Smooth muscle cell (in vitro differentiated cells): ENCODE data around the gene PELI3. TPM values are rescaled to one million over a fixed set of nuclear protein-coding genes. Genes with fewer than 3 reads are reported as not detected.
"Not testable (repeated sequence)": the region's sequence is repeated elsewhere in the genome, so short reads cannot be mapped to it uniquely, and the experiment has no call there.

Source experiments
- DNase-seq: peaks from one replicate; lab custom pipeline; 2025; ENCODE audit not compliant: unreplicated experiment; lab: John Stamatoyannopoulos, UW
- H2AFZ ChIP-seq: fragments of 200-600 bp; sonication (generic); 2 replicates; pipeline ENCODE4 v1.6.0; 2016; ENCODE audit warnings: antibody characterized with exemption, low read depth, mild to moderate bottlenecking
- H3F3A ChIP-seq: fragments of 200-600 bp; sonication (generic); 2 replicates; pipeline ENCODE4 v1.6.0; 2017; ENCODE audit warnings: antibody characterized with exemption, low read depth
- H3K27ac ChIP-seq: fragments of 200-600 bp; sonication (generic); 2 replicates; pipeline ENCODE4 v1.5.1; 2016; ENCODE audit warnings: low read depth, mild to moderate bottlenecking
- H3K27me3 ChIP-seq: fragments of 200-600 bp; sonication (generic); 2 replicates; pipeline ENCODE4 v1.6.1; 2016; ENCODE audit warnings: low read depth, mild to moderate bottlenecking
- H3K36me3 ChIP-seq: fragments of 200-600 bp; sonication (generic); 2 replicates; pipeline ENCODE4 v1.5.1; 2016; ENCODE audit warnings: low read depth
- H3K4me1 ChIP-seq: fragments of 200-600 bp; sonication (generic); 2 replicates; pipeline ENCODE4 v1.5.1; 2016; ENCODE audit warnings: low read depth
- H3K4me2 ChIP-seq: fragments of 200-600 bp; sonication (generic); 2 replicates; pipeline ENCODE4 v1.6.0; 2016; ENCODE audit warnings: mild to moderate bottlenecking
- H3K4me3 ChIP-seq: fragments of 200-600 bp; sonication (generic); 2 replicates; pipeline ENCODE4 v1.5.1; 2016; ENCODE audit warnings: mild to moderate bottlenecking
- H3K79me2 ChIP-seq: fragments of 200-600 bp; sonication (generic); 2 replicates; pipeline ENCODE4 v1.6.0; 2016; ENCODE audit warnings: low read depth, mild to moderate bottlenecking
- H3K9ac ChIP-seq: fragments of 200-600 bp; sonication (generic); 2 replicates; pipeline ENCODE4 v1.6.0; 2016; ENCODE audit warnings: low read depth
- H3K9me3 ChIP-seq: fragments of 200-600 bp; sonication (generic); replicated peaks from 2 replicates; pipeline ENCODE4 v1.5.1; 2016; ENCODE audit warnings: low read depth
- H4K20me1 ChIP-seq: fragments of 200-600 bp; sonication (generic); 2 replicates; pipeline ENCODE4 v1.6.0; 2016; ENCODE audit warnings: low read depth
- WGBS: methylation state at CpG from one replicate; pipeline ENCODE4 v1.1.7; 2016; ENCODE audit warnings: low lambda C conversion rate; 5-methylcytosine and 5-hydroxymethylcytosine counted together
- polyA plus RNA-seq: library from polyadenylated mRNA; unstranded; fragments of >200 nt; fragmentation: Nextera tagmentation; extraction: Ambion mirVana; gene quantifications from 2 replicates; pipeline ENCODE4 v1.2.1, GENCODE V29; 2016
- total RNA-seq: library from RNA; depleted of rRNA; stranded (reverse); fragments of >200 nt; gene quantifications from 2 replicates; pipeline ENCODE4 v1.2.3, GENCODE V29; 2014
- TF ChIP-seq, protein P1 (sequence below): fragments of 200-600 bp; sonication (generic); IDR thresholded peaks from 2 replicates; pipeline ENCODE4 v1.5.1; 2017; ENCODE audit warnings: borderline replicate concordance, mild to moderate bottlenecking, antibody characterized with exemption; ENCODE audit not compliant: insufficient read depth, poor library complexity, severe bottlenecking

The PELI3 gene
- total and polyA plus RNA-seq, 2 experiments from 2014 or later = 2.1 to 9.4 TPM

DNA sequence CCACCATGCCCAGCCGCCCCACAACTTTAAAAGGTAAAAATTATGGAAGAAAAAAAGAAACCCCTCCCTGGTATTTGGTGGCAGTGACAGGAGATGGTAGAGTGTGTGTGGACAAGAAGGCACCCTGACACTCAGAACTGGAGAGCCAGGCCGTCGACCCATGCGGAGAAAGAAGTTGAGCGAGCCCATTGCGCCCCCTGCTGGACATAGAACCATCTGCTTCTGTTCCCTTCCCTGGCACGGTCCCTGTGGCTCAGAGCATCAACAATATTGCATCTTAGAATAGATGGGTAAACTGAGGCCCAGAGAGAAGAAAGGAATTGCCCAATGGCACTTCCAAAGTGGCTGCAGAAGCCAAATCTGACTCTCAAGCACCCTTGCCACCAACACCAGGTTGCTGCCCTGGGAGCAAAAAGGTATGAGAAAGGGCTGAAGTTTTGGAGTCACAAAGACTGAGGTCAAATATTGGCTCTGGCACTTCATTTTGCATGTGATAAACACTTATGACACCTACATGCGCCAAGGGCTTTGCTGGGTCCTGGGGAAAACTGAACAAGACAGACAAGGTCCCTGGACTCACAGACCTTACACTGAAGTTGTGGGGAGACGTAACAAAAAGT is 36.6 kb upstream of the PELI3 start:
- Histone ChIP-seq H3K79me2 (no peaks in the 10 kb centered on the region), H3K4me3 (no peak overlapping the region), H3K4me2 (no peak overlapping the region), H3K4me1 (no peaks in the 10 kb centered on the region), H4K20me1 (no peaks in the 10 kb centered on the region), H3K36me3 (no peaks in the 10 kb centered on the region), H3K9me3 (no peaks in the 10 kb centered on the region), H3K9ac (no peak overlapping the region), H2AFZ (no peak overlapping the region), H3K27ac (no peak overlapping the region), H3K27me3 (no peaks in the 10 kb centered on the region), H3F3A (no peaks in the 10 kb centered on the region)
- WGBS = 21% methylated on average over 9 of the region's 9 CpGs
- DNase-seq = peak; percentile 30
- TF ChIP-seq, protein P1, sequence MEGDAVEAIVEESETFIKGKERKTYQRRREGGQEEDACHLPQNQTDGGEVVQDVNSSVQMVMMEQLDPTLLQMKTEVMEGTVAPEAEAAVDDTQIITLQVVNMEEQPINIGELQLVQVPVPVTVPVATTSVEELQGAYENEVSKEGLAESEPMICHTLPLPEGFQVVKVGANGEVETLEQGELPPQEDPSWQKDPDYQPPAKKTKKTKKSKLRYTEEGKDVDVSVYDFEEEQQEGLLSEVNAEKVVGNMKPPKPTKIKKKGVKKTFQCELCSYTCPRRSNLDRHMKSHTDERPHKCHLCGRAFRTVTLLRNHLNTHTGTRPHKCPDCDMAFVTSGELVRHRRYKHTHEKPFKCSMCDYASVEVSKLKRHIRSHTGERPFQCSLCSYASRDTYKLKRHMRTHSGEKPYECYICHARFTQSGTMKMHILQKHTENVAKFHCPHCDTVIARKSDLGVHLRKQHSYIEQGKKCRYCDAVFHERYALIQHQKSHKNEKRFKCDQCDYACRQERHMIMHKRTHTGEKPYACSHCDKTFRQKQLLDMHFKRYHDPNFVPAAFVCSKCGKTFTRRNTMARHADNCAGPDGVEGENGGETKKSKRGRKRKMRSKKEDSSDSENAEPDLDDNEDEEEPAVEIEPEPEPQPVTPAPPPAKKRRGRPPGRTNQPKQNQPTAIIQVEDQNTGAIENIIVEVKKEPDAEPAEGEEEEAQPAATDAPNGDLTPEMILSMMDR = peak; percentile 86

DNA sequence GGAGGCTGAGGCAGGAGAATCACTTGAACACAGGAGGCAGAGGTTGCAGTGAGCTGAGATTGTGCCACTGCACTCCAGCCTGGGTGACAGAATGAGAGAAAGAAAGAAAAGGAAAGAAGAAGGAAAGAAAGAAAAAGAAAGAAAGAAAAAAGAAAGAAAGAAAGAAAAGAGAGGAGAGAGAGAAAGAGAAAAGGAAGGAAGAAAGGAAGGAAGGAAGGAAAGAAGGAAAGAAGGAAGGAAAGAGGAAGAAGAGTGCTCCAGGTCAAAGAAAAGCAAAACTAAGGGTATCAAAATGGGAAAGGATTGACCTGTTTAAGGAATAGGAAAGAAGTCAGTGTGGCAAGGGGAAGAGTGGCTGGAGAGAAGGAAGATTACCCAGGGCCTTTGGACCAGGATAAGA is 35.4 kb upstream of the PELI3 start:
- H3K4me2 ChIP-seq, H2AFZ ChIP-seq, H3K79me2 ChIP-seq, H3K4me3 ChIP-seq, H3F3A ChIP-seq, DNase-seq, H3K27ac ChIP-seq, H3K4me1 ChIP-seq, H3K9me3 ChIP-seq, H3K36me3 ChIP-seq, H3K27me3 ChIP-seq, H4K20me1 ChIP-seq, H3K9ac ChIP-seq: not testable (repeated sequence)

DNA sequence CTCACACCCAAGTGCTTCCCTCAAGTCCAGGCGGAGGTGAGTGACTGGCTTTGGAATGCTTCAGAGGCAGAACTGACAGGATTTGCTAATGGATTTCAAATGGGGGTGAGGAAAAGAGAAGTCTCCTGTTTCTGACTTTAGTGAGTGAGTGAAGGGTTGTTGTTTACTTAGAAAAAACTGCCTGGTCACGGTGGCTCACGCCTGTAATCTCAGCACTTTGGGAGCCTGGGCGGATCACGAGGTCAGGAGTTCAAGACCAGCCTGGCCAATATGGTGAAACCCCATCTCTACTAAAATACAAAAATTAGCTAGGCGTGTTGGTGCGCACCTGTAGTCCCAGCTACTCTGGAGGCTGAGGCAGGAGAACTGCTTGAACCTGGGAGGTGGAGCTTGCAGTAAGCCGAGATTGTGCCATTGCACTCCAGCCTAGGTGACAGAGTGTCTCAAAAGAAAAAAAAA is 34.8 kb upstream of the PELI3 start:
- H3K9ac ChIP-seq, H3K4me2 ChIP-seq, H3K27ac ChIP-seq, H3K79me2 ChIP-seq, H3K36me3 ChIP-seq, H3K27me3 ChIP-seq, DNase-seq, H3F3A ChIP-seq, H2AFZ ChIP-seq, H3K4me1 ChIP-seq, H3K9me3 ChIP-seq, H3K4me3 ChIP-seq, H4K20me1 ChIP-seq: not testable (repeated sequence)
- 73% methylated on average over 8 of the region's 8 CpGs for WGBS

DNA sequence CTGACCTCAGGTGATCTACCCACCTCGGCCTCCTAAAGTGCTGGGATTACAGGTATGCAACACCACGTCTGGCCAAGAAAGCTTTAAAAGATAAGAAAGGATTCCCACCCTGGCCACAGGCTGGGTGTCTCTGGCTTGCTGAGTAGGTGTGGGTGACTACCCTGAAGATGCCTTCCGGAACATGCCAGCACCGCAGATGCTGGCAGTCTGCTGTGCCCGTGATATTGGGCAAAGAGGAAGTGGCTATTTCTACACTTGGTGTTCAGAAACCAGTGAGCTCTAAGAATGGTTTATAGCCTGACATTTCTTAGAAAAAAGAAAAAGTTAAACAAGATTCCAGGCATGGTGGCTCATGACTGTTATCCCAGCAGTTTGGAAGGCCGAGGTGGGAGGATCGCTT is 34.1 kb upstream of the PELI3 start:
- Histone ChIP-seq H3K4me3 (no peak overlapping the region), H3K79me2 (no peaks in the 10 kb centered on the region), H3K4me2 (no peak overlapping the region), H3K27ac (no peak overlapping the region), H3K27me3 (no peaks in the 10 kb centered on the region), H3K9ac (no peak overlapping the region), H2AFZ (no peak overlapping the region), H3K9me3 (no peaks in the 10 kb centered on the region), H3K36me3 (no peaks in the 10 kb centered on the region), H4K20me1 (no peaks in the 10 kb centered on the region), H3K4me1 (no peaks in the 10 kb centered on the region), H3F3A (no peaks in the 10 kb centered on the region)
- TF ChIP-seq, protein P1 = no peak
- DNase-seq = no peak
- WGBS = 94% methylated on average over 7 of the region's 7 CpGs
